Left ventricle myocardium inferior (tissue), 1 donor: ENCODE measurements around the gene GPR18. TPM values are rescaled to one million over a fixed set of nuclear protein-coding genes. Genes with fewer than 3 reads are reported as not detected.
"Not testable (repeated sequence)": the region's sequence is repeated elsewhere in the genome, so short reads cannot be mapped to it uniquely, and the experiment has no call there.

Experiments
- DNase-seq: peaks from one replicate; pipeline ENCODE4 v3.0.0-alpha.2; 2020
- H3K27ac ChIP-seq: fragments of 200-600 bp; replicated peaks from 2 replicates; pipeline ENCODE4 v1.8.0; 2021
- H3K27me3 ChIP-seq: fragments of 200-600 bp; 2 replicates; pipeline ENCODE4 v1.8.0; 2021; ENCODE audit warnings: low read depth
- H3K36me3 ChIP-seq: fragments of 200-600 bp; 2 replicates; pipeline ENCODE4 v1.8.0; 2021
- H3K4me1 ChIP-seq: fragments of 200-600 bp; 2 replicates; pipeline ENCODE4 v1.8.0; 2021
- H3K4me3 ChIP-seq: fragments of 200-600 bp; 2 replicates; pipeline ENCODE4 v1.8.0; 2021; ENCODE audit warnings: mild to moderate bottlenecking, moderate library complexity
- H3K9me3 ChIP-seq: fragments of 200-600 bp; replicated peaks from 2 replicates; pipeline ENCODE4 v1.8.0; 2021
- intact Hi-C: fragments of 100-400 bp; cut with micrococcal nuclease; formaldehyde crosslinking; loops from one replicate; pipeline ENCODE4 v1.11.0; 2022
- total RNA-seq: library from RNA; stranded (reverse); fragmentation: NEBNext Ultra II Directional; extraction: Animal tissue kit (Norgen Biotek cat#: 25700); gene quantifications from one replicate; pipeline ENCODE4 v1.2.1, GENCODE V29; 2021
- TF ChIP-seq, protein P1 (sequence below): fragments of 200-600 bp; IDR thresholded peaks from 2 replicates; pipeline ENCODE4 v1.8.0; 2021; ENCODE audit warnings: antibody characterized with exemption, mild to moderate bottlenecking, borderline replicate concordance
- donor health status: DM: no; HTN: yes; CAD: no; lungs with severe emphysema.

GPR18 gene
- total RNA-seq, 1 donor from 2014 or later: not detected

GRCh38 chr13:99255271-99255670 is 2.9 kb downstream of the GPR18 start:
- TF ChIP-seq, protein P1, sequence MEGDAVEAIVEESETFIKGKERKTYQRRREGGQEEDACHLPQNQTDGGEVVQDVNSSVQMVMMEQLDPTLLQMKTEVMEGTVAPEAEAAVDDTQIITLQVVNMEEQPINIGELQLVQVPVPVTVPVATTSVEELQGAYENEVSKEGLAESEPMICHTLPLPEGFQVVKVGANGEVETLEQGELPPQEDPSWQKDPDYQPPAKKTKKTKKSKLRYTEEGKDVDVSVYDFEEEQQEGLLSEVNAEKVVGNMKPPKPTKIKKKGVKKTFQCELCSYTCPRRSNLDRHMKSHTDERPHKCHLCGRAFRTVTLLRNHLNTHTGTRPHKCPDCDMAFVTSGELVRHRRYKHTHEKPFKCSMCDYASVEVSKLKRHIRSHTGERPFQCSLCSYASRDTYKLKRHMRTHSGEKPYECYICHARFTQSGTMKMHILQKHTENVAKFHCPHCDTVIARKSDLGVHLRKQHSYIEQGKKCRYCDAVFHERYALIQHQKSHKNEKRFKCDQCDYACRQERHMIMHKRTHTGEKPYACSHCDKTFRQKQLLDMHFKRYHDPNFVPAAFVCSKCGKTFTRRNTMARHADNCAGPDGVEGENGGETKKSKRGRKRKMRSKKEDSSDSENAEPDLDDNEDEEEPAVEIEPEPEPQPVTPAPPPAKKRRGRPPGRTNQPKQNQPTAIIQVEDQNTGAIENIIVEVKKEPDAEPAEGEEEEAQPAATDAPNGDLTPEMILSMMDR: no peak
- H3K36me3 ChIP-seq: peaks cover 14% of the 10 kb centered on the region
- H3K9me3 ChIP-seq: no peaks in the 10 kb centered on the region
- no peak for DNase-seq
- no peaks in the 10 kb centered on the region for H3K27me3 ChIP-seq
- no peak overlapping the region for H3K27ac ChIP-seq
- no peak overlapping the region for H3K4me3 ChIP-seq
- peaks cover 21% of the 10 kb centered on the region for H3K4me1 ChIP-seq
- intact Hi-C loops: no loop called here

DNA sequence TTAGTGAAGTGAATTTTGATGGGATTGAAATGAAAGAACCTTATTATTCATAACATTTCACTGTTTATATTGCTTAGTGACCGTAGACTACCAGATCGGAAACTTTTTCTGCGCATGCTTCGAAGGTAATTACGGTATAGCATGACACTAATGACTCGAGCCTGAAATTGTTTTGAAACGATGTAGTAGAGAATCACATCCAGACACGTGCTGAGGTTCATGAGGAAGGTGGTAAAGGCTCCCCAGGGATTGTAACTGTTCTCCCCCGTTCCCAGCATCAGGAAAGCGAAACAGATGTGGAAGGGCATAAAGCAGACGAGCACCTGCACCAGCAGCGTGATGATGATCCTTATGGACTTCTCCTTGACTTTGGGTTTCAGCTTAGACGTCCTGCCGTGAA is 3.3 kb downstream of the GPR18 start:
- intact Hi-C loops: no loop called here
- H3K9me3 ChIP-seq: no peaks in the 10 kb centered on the region
- no peak overlapping the region for H3K4me3 ChIP-seq
- no peak overlapping the region for H3K27ac ChIP-seq
- H3K27me3 ChIP-seq: no peaks in the 10 kb centered on the region
- TF ChIP-seq, protein P1: no peak
- peaks cover 21% of the 10 kb centered on the region for H3K4me1 ChIP-seq
- H3K36me3 ChIP-seq: peaks cover 14% of the 10 kb centered on the region
- DNase-seq: no peak

- Histone ChIP-seq H3K9me3 (no peaks in the 10 kb centered on the region), H3K4me3 (no peak overlapping the region), H3K36me3 (peaks cover 21% of the 10 kb centered on the region), H3K27ac (no peak overlapping the region), H3K27me3 (no peaks in the 10 kb centered on the region), H3K4me1 (peaks cover 13% of the 10 kb centered on the region)
- intact Hi-C loops: no loop called here
- TF ChIP-seq, protein P1: no peak
- DNase-seq: no peak
Observed at GRCh38 chr13:99251921-99252320, 6.3 kb downstream of the GPR18 start.

DNA sequence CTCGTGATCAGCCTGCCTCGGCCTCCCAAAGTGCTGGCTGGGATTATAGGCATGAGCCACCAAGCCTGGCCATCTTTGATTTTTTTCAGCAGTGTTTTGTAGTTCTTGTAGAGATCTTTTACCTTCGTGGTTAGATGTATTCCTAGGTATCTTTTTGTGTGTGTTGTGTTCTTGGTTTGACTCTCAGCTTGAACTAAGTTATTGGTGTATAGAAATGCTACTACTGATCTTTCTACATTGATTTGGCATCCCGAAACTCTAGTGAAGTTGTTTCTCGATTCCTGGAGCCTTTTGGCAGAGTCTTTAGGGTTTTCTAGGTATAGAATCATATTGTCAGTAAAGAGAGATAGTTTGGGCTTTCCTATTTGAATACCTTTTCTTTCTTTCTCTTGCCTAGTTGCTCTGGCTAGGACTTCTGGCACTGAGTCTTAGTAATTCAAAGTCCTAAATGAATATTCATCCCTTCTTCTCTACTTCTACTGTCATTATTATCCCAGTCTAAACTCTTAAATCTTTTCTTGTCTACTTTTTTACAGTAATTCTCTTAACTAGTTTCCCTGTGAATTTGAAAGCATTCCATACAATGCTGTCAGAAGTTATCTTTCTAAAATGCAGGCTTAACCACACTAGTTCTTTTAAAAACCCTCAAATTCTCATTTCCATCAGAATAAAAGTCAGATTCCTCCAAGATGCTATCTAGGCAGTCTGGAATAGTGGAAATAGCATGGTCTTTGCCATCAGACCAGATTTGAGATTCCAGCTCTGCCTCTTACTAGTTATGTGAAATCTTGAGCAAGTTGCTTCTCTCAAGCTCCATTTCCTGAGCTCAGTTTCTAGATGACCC is 7.0 kb downstream of the GPR18 start:
- DNase-seq: no peak
- H3K9me3 ChIP-seq: no peaks in the 10 kb centered on the region
- peaks cover 28% of the 10 kb centered on the region for H3K36me3 ChIP-seq
- peaks cover 6% of the 10 kb centered on the region for H3K4me1 ChIP-seq
- TF ChIP-seq, protein P1: no peak
- no peak overlapping the region for H3K4me3 ChIP-seq
- intact Hi-C loops: no loop called here
- H3K27me3 ChIP-seq: no peaks in the 10 kb centered on the region
- no peak overlapping the region for H3K27ac ChIP-seq

GRCh38 chr13:99249606-99250005 is 8.6 kb downstream of the GPR18 start:
- intact Hi-C loops, H3K4me3 ChIP-seq, H3K27me3 ChIP-seq, H3K4me1 ChIP-seq, H3K9me3 ChIP-seq, DNase-seq, H3K27ac ChIP-seq: not testable (repeated sequence)
- peaks cover 29% of the 10 kb centered on the region for H3K36me3 ChIP-seq

DNA sequence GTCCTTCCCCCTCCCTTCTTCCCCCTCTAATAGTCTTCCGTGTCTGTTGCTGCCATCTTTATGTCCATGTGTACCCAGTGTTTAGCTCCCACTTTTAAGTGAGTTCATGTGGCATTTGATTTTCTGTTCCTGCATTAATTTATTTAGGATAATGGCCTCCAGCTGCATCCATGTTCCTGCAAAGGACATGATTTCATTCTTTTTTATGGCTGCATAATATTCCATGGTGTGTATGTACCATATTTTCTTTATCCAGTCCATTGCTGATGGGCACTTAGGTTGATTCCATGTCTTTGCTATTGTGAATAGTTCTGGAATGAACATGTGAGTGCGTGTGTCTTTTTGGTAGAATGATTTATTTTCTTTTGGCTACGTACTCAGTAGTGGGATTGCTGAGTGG is 9.0 kb downstream of the GPR18 start:
- H3K27me3 ChIP-seq, H3K9me3 ChIP-seq, H3K4me3 ChIP-seq, DNase-seq, H3K4me1 ChIP-seq, H3K27ac ChIP-seq, intact Hi-C loops: not testable (repeated sequence)
- H3K36me3 ChIP-seq: peaks cover 29% of the 10 kb centered on the region
